DOHH2 (cell line): ENCODE results near the gene PHKA2.

ENCODE experiments used
- H3F3A ChIP-seq: fragments of 200-600 bp; sonication (generic), shearing (Covaris generic); 2 replicates; pipeline ENCODE4 v1.6.0; 2016; ENCODE audit warnings: antibody characterized with exemption, mild to moderate bottlenecking; ENCODE audit not compliant: control insufficient read depth, insufficient read depth
- H3K27ac ChIP-seq: fragments of 200-600 bp; sonication (generic); 2 replicates; pipeline ENCODE4 v1.5.1; 2014; ENCODE audit warnings: low read depth, mild to moderate bottlenecking, low read length, moderate library complexity
- H3K27me3 ChIP-seq: fragments of 200-600 bp; sonication (generic); 2 replicates; pipeline ENCODE4 v1.6.1; 2014; ENCODE audit warnings: mild to moderate bottlenecking, low read length, mixed read lengths; ENCODE audit not compliant: control insufficient read depth
- H3K36me3 ChIP-seq: fragments of 200-600 bp; sonication (generic); 2 replicates; pipeline ENCODE4 v1.6.1; 2014; ENCODE audit warnings: mild to moderate bottlenecking, low read length, moderate library complexity, mixed read lengths; ENCODE audit not compliant: control insufficient read depth
- H3K4me1 ChIP-seq: fragments of 200-600 bp; sonication (generic); 2 replicates; pipeline ENCODE4 v1.6.1; 2014; ENCODE audit warnings: mild to moderate bottlenecking, low read length, mixed read lengths; ENCODE audit not compliant: control insufficient read depth
- H3K4me2 ChIP-seq: fragments of 200-600 bp; sonication (generic); 2 replicates; pipeline ENCODE4 v1.6.0; 2014; ENCODE audit warnings: mild to moderate bottlenecking, low read length, moderate library complexity
- H3K4me3 ChIP-seq: fragments of 200-600 bp; sonication (generic); 2 replicates; pipeline ENCODE4 v1.5.1; 2014; ENCODE audit warnings: mild to moderate bottlenecking, low read length, mixed read lengths
- H3K79me2 ChIP-seq: fragments of 200-600 bp; sonication (generic); 2 replicates; pipeline ENCODE4 v1.6.1; 2014; ENCODE audit warnings: mild to moderate bottlenecking, low read length, mixed read lengths; ENCODE audit not compliant: control insufficient read depth
- H3K9me2 ChIP-seq: fragments of 200-600 bp; sonication (generic); replicated peaks from 2 replicates; pipeline ENCODE4 v1.6.1; 2014; ENCODE audit warnings: mild to moderate bottlenecking, low read length, mixed read lengths; ENCODE audit not compliant: control insufficient read depth
- H3K9me3 ChIP-seq: fragments of 200-600 bp; sonication (generic); 2 replicates; pipeline ENCODE4 v1.6.1; 2014; ENCODE audit warnings: antibody characterized with exemption, low read length, mixed read lengths; ENCODE audit not compliant: control insufficient read depth, insufficient read depth
- H4K20me1 ChIP-seq: fragments of 200-600 bp; sonication (generic); 2 replicates; pipeline ENCODE4 v1.6.0; 2014; ENCODE audit warnings: low read depth, mild to moderate bottlenecking, antibody characterized with exemption, low read length, moderate library complexity; ENCODE audit not compliant: control insufficient read depth, insufficient read depth
- CTCF ChIP-seq: fragments of 200-600 bp; sonication (generic); IDR thresholded peaks from one replicate; pipeline ENCODE4 v1.5.1; 2014; ENCODE audit warnings: antibody characterized with exemption, mild to moderate bottlenecking, low read depth, low read length; ENCODE audit not compliant: poor library complexity, severe bottlenecking
- EZH2phosphoT487 ChIP-seq: fragments of 200-600 bp; sonication (generic); IDR thresholded peaks from 2 replicates; pipeline ENCODE4 v1.6.1; 2017; ENCODE audit warnings: borderline replicate concordance, mild to moderate bottlenecking, antibody characterized with exemption, low read length, moderate library complexity, mixed read lengths

Gene PHKA2

GRCh38 chrX:18890724-18891547, 93.0 kb downstream of the PHKA2 start:
- Histone ChIP-seq H3K4me3 (no peak overlapping the region), H3K4me1 (peaks cover 16% of the 10 kb centered on the region), H3K9me2 (no peaks in the 10 kb centered on the region), H3K27me3 (no peaks in the 10 kb centered on the region), H3F3A (no peaks in the 10 kb centered on the region), H3K27ac (no peak overlapping the region), H3K9me3 (no peaks in the 10 kb centered on the region), H4K20me1 (no peaks in the 10 kb centered on the region), H3K79me2 (no peaks in the 10 kb centered on the region), H3K36me3 (no peaks in the 10 kb centered on the region), H3K4me2 (no peak overlapping the region)
- TF ChIP-seq CTCF (no peak), EZH2phosphoT487 (no peak)

- no peak for TF ChIP-seq CTCF
- TF ChIP-seq EZH2phosphoT487 = no peak
- H3K9me2 ChIP-seq = no peaks in the 10 kb centered on the region
- H3K27me3 ChIP-seq = no peaks in the 10 kb centered on the region
- peaks cover 23% of the 10 kb centered on the region for H3K4me1 ChIP-seq
- no peaks in the 10 kb centered on the region for H3K36me3 ChIP-seq
- no peaks in the 10 kb centered on the region for H3K79me2 ChIP-seq
- no peaks in the 10 kb centered on the region for H4K20me1 ChIP-seq
- no peaks in the 10 kb centered on the region for H3F3A ChIP-seq
- H3K4me3 ChIP-seq = no peak overlapping the region
- H3K4me2 ChIP-seq = no peak overlapping the region
- H3K27ac ChIP-seq = no peak overlapping the region
- H3K9me3 ChIP-seq = no peaks in the 10 kb centered on the region
These were observed 93.9 kb downstream of the PHKA2 start for GRCh38 chrX:18890049-18890381.

- no peaks in the 10 kb centered on the region for H4K20me1 ChIP-seq
- H3F3A ChIP-seq = no peaks in the 10 kb centered on the region
- TF ChIP-seq EZH2phosphoT487 (no peak), CTCF (no peak)
- H3K9me3 ChIP-seq = no peaks in the 10 kb centered on the region
- H3K4me1 ChIP-seq = peaks cover 23% of the 10 kb centered on the region
- no peaks in the 10 kb centered on the region for H3K79me2 ChIP-seq
- H3K4me2 ChIP-seq = no peak overlapping the region
- H3K9me2 ChIP-seq = no peaks in the 10 kb centered on the region
- no peaks in the 10 kb centered on the region for H3K36me3 ChIP-seq
- no peak overlapping the region for H3K27ac ChIP-seq
- no peak overlapping the region for H3K4me3 ChIP-seq
- H3K27me3 ChIP-seq = no peaks in the 10 kb centered on the region
These were observed 94.4 kb downstream of the PHKA2 start for GRCh38 chrX:18889346-18890048.
